ENCODE data around the gene TCEA2. TPM values are rescaled to one million over a fixed set of nuclear protein-coding genes. Genes with fewer than 3 reads are reported as not detected.
A peak's percentile ranks its signal among the peaks of the same experiment; 100 is the strongest.

The TCEA2 gene
- total and polyA plus RNA-seq, 9 of the 15 experiments (the other 6 are each of a cell fraction or from before 2014, with no cell fraction given): 1.4 to 28.7 (median 5.4) TPM

DNA sequence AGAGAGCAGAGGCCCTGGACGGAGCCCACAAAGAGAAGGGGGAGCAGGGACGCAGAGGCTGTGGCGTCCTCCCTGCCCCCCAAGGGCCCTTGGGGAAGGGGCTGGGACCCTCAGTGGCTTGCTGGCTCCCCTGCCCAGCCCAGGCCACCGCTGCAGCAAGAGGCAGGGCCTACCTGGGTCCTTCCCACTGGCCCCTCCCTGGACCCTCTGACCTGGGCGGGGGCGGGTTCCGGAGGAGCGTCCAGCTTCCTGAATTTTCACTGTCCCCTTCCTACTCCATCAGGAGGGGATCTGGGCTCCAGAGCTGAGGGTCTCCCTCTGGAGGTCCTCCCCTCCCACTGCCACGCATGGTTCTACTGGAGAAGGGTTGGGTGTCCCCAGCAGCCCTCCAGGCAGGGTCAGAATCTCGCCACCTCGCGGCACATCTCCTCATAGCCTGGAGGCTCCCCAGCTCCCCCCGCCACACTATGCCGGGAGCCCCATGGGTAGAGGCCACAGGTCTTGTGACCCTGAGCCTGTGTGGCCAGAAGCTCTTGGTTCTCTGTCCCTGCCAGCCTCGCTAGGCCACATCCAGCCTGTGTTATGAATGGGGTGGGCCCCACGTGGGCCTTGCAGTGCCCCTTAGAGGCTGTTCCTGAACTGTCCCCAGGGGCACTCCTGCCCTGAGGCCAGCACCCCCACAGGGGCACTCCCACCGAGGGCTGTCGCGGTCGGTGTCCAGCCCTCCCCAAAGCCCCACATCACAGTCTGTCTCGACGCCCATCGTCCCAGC lies 12.6 kb upstream of the TCEA2 start (continued):
- TF ChIP-seq, protein P1, sequence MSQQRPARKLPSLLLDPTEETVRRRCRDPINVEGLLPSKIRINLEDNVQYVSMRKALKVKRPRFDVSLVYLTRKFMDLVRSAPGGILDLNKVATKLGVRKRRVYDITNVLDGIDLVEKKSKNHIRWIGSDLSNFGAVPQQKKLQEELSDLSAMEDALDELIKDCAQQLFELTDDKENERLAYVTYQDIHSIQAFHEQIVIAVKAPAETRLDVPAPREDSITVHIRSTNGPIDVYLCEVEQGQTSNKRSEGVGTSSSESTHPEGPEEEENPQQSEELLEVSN (IDR thresholded peaks at IDR 0.05; ENCODE audit: borderline replicate concordance in 1 of 2, extremely low read depth in 1 of 2, insufficient read depth in 1 of 2, insufficient read length in 1 of 2, low read depth in 1 of 2, low read length in 1 of 2, poor library complexity in 1 of 2, severe bottlenecking in 1 of 2): peak in 1 of 2 experiments; percentile 31
- TF ChIP-seq SETDB1 (IDR thresholded peaks at IDR 0.05; ENCODE audit: low read length) (no peak), PHTF2 (CRISPR knock-in tag; IDR thresholded peaks at IDR 0.05) (no peak), POLR3G (IDR thresholded peaks at IDR 0.05; ENCODE audit: extremely low read depth, insufficient read length, insufficient replicate concordance) (no peak), ZNF253 (CRISPR knock-in tag; conservative IDR thresholded peaks at IDR 0.05) (no peak), MCM2 (IDR thresholded peaks at IDR 0.05; ENCODE audit: low read depth) (no peak), CBFA2T3 (IDR thresholded peaks at IDR 0.05) (no peak), MCM3 (IDR thresholded peaks at IDR 0.05) (no peak), PYGO2 (tag; IDR thresholded peaks at IDR 0.05) (no peak), RBM25 (IDR thresholded peaks at IDR 0.05; ENCODE audit: low read depth, low read length, severe bottlenecking) (no peak)
- TF ChIP-seq, protein P2, sequence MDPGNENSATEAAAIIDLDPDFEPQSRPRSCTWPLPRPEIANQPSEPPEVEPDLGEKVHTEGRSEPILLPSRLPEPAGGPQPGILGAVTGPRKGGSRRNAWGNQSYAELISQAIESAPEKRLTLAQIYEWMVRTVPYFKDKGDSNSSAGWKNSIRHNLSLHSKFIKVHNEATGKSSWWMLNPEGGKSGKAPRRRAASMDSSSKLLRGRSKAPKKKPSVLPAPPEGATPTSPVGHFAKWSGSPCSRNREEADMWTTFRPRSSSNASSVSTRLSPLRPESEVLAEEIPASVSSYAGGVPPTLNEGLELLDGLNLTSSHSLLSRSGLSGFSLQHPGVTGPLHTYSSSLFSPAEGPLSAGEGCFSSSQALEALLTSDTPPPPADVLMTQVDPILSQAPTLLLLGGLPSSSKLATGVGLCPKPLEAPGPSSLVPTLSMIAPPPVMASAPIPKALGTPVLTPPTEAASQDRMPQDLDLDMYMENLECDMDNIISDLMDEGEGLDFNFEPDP (CRISPR knock-in tag; IDR thresholded peaks at IDR 0.05): no peak
- TF ChIP-seq, protein P3, sequence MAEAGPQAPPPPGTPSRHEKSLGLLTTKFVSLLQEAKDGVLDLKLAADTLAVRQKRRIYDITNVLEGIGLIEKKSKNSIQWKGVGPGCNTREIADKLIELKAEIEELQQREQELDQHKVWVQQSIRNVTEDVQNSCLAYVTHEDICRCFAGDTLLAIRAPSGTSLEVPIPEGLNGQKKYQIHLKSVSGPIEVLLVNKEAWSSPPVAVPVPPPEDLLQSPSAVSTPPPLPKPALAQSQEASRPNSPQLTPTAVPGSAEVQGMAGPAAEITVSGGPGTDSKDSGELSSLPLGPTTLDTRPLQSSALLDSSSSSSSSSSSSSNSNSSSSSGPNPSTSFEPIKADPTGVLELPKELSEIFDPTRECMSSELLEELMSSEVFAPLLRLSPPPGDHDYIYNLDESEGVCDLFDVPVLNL (CRISPR knock-in tag; IDR thresholded peaks at IDR 0.05; ENCODE audit: low read depth): no peak
- TF ChIP-seq, protein P4, sequence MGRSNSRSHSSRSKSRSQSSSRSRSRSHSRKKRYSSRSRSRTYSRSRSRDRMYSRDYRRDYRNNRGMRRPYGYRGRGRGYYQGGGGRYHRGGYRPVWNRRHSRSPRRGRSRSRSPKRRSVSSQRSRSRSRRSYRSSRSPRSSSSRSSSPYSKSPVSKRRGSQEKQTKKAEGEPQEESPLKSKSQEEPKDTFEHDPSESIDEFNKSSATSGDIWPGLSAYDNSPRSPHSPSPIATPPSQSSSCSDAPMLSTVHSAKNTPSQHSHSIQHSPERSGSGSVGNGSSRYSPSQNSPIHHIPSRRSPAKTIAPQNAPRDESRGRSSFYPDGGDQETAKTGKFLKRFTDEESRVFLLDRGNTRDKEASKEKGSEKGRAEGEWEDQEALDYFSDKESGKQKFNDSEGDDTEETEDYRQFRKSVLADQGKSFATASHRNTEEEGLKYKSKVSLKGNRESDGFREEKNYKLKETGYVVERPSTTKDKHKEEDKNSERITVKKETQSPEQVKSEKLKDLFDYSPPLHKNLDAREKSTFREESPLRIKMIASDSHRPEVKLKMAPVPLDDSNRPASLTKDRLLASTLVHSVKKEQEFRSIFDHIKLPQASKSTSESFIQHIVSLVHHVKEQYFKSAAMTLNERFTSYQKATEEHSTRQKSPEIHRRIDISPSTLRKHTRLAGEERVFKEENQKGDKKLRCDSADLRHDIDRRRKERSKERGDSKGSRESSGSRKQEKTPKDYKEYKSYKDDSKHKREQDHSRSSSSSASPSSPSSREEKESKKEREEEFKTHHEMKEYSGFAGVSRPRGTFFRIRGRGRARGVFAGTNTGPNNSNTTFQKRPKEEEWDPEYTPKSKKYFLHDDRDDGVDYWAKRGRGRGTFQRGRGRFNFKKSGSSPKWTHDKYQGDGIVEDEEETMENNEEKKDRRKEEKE (IDR thresholded peaks at IDR 0.05; ENCODE audit: borderline replicate concordance in 1 of 2, control insufficient read depth in 1 of 2, low read depth in 2 of 2, low read length in 1 of 2): no peak
- TF ChIP-seq, protein P5, sequence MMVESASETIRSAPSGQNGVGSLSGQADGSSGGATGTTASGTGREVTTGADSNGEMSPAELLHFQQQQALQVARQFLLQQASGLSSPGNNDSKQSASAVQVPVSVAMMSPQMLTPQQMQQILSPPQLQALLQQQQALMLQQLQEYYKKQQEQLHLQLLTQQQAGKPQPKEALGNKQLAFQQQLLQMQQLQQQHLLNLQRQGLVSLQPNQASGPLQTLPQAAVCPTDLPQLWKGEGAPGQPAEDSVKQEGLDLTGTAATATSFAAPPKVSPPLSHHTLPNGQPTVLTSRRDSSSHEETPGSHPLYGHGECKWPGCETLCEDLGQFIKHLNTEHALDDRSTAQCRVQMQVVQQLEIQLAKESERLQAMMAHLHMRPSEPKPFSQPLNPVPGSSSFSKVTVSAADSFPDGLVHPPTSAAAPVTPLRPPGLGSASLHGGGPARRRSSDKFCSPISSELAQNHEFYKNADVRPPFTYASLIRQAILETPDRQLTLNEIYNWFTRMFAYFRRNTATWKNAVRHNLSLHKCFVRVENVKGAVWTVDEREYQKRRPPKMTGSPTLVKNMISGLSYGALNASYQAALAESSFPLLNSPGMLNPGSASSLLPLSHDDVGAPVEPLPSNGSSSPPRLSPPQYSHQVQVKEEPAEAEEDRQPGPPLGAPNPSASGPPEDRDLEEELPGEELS (CRISPR knock-in tag; IDR thresholded peaks at IDR 0.05; ENCODE audit: borderline replicate concordance): no peak
- TF ChIP-seq, protein P6, sequence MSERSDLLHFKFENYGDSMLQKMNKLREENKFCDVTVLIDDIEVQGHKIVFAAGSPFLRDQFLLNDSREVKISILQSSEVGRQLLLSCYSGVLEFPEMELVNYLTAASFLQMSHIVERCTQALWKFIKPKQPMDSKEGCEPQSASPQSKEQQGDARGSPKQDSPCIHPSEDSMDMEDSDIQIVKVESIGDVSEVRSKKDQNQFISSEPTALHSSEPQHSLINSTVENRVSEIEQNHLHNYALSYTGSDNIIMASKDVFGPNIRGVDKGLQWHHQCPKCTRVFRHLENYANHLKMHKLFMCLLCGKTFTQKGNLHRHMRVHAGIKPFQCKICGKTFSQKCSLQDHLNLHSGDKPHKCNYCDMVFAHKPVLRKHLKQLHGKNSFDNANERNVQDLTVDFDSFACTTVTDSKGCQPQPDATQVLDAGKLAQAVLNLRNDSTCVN (CRISPR knock-in tag; IDR thresholded peaks at IDR 0.05): no peak
